Stimulated activated naive CD4-positive, alpha-beta T cell (primary cell): ENCODE data around the gene NOXA1.
A peak's percentile ranks its signal among the peaks of the same experiment; 100 is the strongest.
"Not testable (repeated sequence)": the region's sequence is repeated elsewhere in the genome, so short reads cannot be mapped to it uniquely, and the experiment has no call there.

Experiments used
- DNase-seq, 6 experiments: peaks; one replicate each; lab custom pipeline; 2025; lab: John Stamatoyannopoulos, UW

Gene NOXA1

GRCh38 chr9:137422604-137423513 lies at the start of gene NOXA1, which contains the start of gene EXD3:
TSS of gene NOXA1 (plus strand) at chr9:137423393. CDS start at chr9:137423530, 137 bp downstream.
TSS of gene EXD3 (minus strand) at chr9:137423162. CDS start at chr9:137395357, 27,805 bp downstream.
- peak; percentile 78 to 93 (median 89) for DNase-seq

GRCh38 chr9:137373611-137373980 lies 49.6 kb upstream of the NOXA1 start:
- DNase-seq = no peak

GRCh38 chr9:137374131-137374845 lies 48.9 kb upstream of the NOXA1 start:
- no peak for DNase-seq

GRCh38 chr9:137375321-137376058 lies 47.7 kb upstream of the NOXA1 start:
- no peak for DNase-seq

GRCh38 chr9:137376386-137376785 lies 46.8 kb upstream of the NOXA1 start:
- DNase-seq = no peak

- DNase-seq = not testable (repeated sequence)
Observed at GRCh38 chr9:137378688-137379410, 44.3 kb upstream of the NOXA1 start.

GRCh38 chr9:137379761-137380161 lies 43.4 kb upstream of the NOXA1 start:
- DNase-seq = no peak

- no peak for DNase-seq
Observed at GRCh38 chr9:137380171-137380570, 43.0 kb upstream of the NOXA1 start.

GRCh38 chr9:137380606-137381005 lies 42.6 kb upstream of the NOXA1 start:
- DNase-seq = no peak

- DNase-seq = no peak
Observed at GRCh38 chr9:137381501-137382443, 41.4 kb upstream of the NOXA1 start.

GRCh38 chr9:137382444-137383080 lies 40.6 kb upstream of the NOXA1 start:
- DNase-seq = no peak

- no peak for DNase-seq
Observed at GRCh38 chr9:137383081-137383783, 40.0 kb upstream of the NOXA1 start.

- DNase-seq = no peak
Observed at GRCh38 chr9:137383784-137384756, 39.1 kb upstream of the NOXA1 start.

GRCh38 chr9:137385061-137385655 lies 38.0 kb upstream of the NOXA1 start:
- DNase-seq = no peak

- DNase-seq = not testable (repeated sequence)
Observed at GRCh38 chr9:137386507-137387113, 36.6 kb upstream of the NOXA1 start.

- peak in 3 of 6 experiments; percentile 9 to 22 (median 20) for DNase-seq
Observed at GRCh38 chr9:137387114-137387890, 35.9 kb upstream of the NOXA1 start.
